HG02884 (cell line): Measurements from ENCODE around the gene ZNF79.
A peak's percentile ranks its signal among the peaks of the same experiment; 100 is the strongest.
"Not testable (repeated sequence)": the region's sequence is repeated elsewhere in the genome, so short reads cannot be mapped to it uniquely, and the experiment has no call there.

Source experiments
- ATAC-seq: cut with Tn5 transposase; IDR thresholded peaks from one replicate; pipeline ENCODE4 v1.9.1; 2021; ENCODE audit warnings: mild to moderate bottlenecking, moderate library complexity; ENCODE audit not compliant: unreplicated experiment

The ZNF79 gene

GRCh38 chr9:127451858-127452656 lies 27.9 kb downstream of the ZNF79 start:
- ATAC-seq = peak; percentile 4

- no peak for ATAC-seq
These were observed 28.5 kb downstream of the ZNF79 start for GRCh38 chr9:127452691-127453090.

- ATAC-seq = no peak
These were observed 31.3 kb downstream of the ZNF79 start for GRCh38 chr9:127455324-127455992.

GRCh38 chr9:127457191-127457878 lies 33.2 kb downstream of the ZNF79 start:
- ATAC-seq = no peak

GRCh38 chr9:127458921-127459320 lies 34.7 kb downstream of the ZNF79 start:
- no peak for ATAC-seq

- ATAC-seq = no peak
These were observed 39.2 kb downstream of the ZNF79 start for GRCh38 chr9:127463382-127463781.

GRCh38 chr9:127463911-127464310 lies 39.7 kb downstream of the ZNF79 start:
- ATAC-seq = no peak

GRCh38 chr9:127466407-127466917 lies 42.3 kb downstream of the ZNF79 start:
- ATAC-seq = not testable (repeated sequence)

GRCh38 chr9:127467621-127468020 lies 43.4 kb downstream of the ZNF79 start:
- ATAC-seq = no peak

GRCh38 chr9:127470662-127471061 lies 46.5 kb downstream of the ZNF79 start:
- ATAC-seq = no peak

GRCh38 chr9:127473501-127473900 lies 49.3 kb downstream of the ZNF79 start:
- no peak for ATAC-seq

- no peak for ATAC-seq
These were observed 49.8 kb downstream of the ZNF79 start for GRCh38 chr9:127473932-127474331.

GRCh38 chr9:127474592-127474991 lies 50.4 kb downstream of the ZNF79 start:
- no peak for ATAC-seq

- no peak for ATAC-seq
These were observed 55.4 kb downstream of the ZNF79 start for GRCh38 chr9:127479507-127480081.

GRCh38 chr9:127482662-127483061 lies 58.5 kb downstream of the ZNF79 start:
- no peak for ATAC-seq

GRCh38 chr9:127485995-127486394 lies 61.8 kb downstream of the ZNF79 start:
- no peak for ATAC-seq

GRCh38 chr9:127488946-127489345 lies 64.8 kb downstream of the ZNF79 start:
- ATAC-seq = no peak

GRCh38 chr9:127489471-127490115 lies 65.4 kb downstream of the ZNF79 start:
- no peak for ATAC-seq

GRCh38 chr9:127490535-127491230 lies 66.5 kb downstream of the ZNF79 start:
- no peak for ATAC-seq

- no peak for ATAC-seq
These were observed 67.3 kb downstream of the ZNF79 start for GRCh38 chr9:127491516-127491915.
